ENCODE results near the gene CFAP45.

DNA sequence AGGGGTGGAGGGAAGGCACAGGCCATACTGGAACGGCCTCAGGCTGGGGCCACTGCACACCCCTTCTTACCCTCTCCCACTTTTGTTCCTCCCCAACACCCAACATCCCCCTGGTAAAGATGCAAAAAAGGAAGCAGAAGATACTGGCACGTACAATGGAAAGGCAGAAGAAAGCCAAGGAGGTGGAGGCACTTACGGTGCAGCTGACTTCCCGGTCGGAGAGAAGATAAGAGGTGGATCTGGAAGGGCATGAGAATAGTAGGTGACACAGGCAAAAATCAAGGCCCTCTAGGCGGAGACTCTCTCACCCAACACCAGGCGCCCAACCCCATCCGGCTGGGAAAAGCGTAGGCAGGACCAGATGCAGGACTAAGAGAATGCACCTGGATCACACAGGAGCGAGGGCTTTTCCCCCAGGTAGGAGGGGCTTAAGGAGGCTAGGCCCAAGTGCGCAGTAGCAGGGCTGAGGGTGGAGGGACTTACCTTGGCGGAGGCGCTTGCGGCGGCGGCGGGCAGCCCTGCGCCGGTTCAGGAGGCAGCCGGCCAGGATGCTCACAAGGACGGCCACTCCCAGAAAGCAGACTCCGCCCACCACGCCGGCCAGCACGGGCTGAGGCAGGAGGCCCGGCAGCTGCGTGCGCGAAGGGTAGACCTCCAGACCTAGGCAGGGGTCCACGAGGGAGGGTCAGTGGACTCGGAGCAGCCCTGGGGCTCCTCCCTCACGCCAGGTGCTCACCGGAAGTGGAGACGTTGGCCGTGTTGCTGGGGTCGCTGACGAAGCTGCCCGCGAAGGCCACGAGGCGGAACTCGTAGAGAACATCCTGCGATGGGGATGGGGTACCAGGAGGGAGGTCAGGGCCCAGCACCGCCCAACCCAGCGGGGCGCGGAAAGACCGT, 29.4 kb upstream of the CFAP45 start:
- TF ChIP-seq, protein P1, sequence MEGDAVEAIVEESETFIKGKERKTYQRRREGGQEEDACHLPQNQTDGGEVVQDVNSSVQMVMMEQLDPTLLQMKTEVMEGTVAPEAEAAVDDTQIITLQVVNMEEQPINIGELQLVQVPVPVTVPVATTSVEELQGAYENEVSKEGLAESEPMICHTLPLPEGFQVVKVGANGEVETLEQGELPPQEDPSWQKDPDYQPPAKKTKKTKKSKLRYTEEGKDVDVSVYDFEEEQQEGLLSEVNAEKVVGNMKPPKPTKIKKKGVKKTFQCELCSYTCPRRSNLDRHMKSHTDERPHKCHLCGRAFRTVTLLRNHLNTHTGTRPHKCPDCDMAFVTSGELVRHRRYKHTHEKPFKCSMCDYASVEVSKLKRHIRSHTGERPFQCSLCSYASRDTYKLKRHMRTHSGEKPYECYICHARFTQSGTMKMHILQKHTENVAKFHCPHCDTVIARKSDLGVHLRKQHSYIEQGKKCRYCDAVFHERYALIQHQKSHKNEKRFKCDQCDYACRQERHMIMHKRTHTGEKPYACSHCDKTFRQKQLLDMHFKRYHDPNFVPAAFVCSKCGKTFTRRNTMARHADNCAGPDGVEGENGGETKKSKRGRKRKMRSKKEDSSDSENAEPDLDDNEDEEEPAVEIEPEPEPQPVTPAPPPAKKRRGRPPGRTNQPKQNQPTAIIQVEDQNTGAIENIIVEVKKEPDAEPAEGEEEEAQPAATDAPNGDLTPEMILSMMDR (conservative IDR thresholded peaks at IDR 0.05; ENCODE audit: low read depth, low read length), result no peak
- no peak for TF ChIP-seq EZH2 (IDR thresholded peaks at IDR 0.05; ENCODE audit: borderline replicate concordance, low read depth, low read length, poor library complexity, severe bottlenecking)
